HG02642 (cell line): ENCODE results near the gene OR10AD1.
"Not testable (repeated sequence)": the region's sequence is repeated elsewhere in the genome, so short reads cannot be mapped to it uniquely, and the experiment has no call there.

Experiments used
- ATAC-seq: cut with Tn5 transposase; IDR thresholded peaks from one replicate; pipeline ENCODE4 v1.9.1; 2021; ENCODE audit warnings: mild to moderate bottlenecking; ENCODE audit not compliant: unreplicated experiment, poor library complexity

OR10AD1 gene

DNA sequence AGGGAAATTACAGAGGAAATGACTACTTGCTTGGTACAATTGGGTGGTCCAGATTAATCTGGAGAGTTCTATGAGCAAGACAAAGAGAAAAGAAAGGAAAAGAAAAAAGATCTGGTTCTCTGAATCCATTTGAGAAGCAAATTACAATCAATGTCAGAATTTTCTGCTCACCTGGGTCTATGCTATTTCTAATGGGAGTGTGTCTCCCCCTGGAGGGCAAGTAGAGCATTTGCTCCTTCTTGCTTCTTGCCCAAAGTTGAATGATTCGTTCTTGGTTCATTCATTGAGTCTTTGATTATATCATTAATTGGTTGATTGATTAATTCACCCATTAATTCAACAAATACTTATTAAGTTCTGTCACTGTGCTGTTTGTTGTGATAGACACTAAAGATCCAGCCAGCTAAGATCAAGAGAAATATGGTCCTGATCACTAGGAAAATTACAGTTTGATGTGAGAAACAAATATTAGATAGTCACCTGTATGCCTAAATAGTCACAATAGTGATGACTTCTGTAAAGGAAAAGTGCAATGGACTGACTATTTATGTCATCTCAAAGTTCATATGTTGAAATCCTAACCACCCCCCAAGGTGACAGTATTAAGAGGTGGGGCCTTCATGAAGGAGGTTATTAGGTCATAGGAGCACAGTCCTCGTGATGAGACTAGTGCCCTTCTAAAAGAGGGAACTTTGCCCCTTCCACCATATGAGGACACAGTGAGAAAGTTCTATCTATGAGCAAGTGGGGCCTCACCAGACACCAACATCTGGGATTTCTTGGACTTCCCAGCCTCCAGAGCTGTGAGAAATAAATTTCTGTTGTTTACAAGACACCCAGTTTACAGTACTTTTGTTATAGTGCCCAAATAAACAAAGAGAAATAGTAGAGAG is 37.8 kb downstream of the OR10AD1 start:
- peak; percentile 51 for ATAC-seq

DNA sequence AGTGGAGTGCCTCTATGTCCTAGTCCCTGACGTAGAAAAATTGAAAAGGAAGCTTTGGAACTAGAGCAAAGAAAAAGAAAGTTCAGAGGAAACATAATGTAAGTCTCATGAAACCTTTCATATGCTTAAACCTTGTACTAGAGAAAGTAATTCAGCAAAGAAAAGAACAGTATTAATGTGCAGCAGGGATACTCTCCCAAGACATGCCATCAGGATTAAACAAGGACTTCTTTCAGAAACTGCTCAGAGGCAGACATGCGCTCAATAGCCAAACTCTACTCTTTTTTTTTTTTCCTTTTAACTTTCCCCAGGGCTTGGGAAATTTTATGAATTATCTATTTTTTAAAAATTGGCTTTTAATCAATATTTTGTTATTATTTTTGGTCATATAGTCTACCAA is 38.6 kb downstream of the OR10AD1 start:
- no peak for ATAC-seq

DNA sequence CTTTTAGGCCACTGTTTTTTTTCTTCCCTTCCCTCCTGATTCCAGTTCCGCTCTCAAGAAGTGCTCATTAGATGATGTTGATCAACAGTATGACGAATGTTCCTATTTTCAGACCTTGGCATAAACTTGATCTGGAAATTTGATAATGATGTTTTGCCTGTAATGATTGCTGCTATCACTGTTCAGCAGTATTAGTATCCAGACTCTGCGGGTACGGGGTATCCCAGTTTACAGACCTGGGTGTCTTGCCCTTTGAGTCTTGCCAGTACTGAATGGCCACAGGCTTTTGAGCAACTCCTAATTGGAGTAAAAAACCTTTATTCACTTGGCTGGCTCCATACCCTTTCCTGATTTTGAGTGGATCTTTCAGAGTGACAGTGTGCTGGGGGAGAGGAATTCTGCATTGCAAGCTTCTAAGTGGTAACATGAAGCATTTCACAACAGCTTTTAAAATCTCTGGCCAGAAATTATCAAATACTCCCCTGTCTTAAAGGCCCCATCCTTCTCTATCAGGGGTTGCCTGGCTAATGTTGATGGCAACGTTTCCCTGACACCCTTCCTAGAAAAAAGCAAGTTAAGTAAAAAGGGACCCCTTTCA is 39.8 kb downstream of the OR10AD1 start:
- ATAC-seq = no peak

DNA sequence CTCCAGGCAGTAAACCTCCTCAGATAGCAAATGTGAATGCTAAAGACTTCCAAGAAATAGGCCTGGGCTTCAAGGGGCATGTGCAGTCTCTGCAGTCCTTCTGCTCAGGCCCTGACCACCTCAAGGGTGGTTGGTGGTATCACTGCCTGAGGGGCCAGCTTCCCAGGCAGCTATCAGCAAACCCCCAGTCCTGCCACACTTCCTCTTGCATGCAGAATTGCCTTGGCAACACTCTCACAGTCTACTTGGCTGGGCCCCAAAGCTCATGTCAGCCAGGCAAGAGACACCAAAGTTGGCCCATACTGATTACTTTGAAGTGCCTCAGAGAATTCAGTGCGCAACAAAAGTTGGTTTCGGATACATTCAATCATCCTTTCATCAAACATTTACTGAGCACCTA is 42.3 kb downstream of the OR10AD1 start:
- ATAC-seq = no peak

DNA sequence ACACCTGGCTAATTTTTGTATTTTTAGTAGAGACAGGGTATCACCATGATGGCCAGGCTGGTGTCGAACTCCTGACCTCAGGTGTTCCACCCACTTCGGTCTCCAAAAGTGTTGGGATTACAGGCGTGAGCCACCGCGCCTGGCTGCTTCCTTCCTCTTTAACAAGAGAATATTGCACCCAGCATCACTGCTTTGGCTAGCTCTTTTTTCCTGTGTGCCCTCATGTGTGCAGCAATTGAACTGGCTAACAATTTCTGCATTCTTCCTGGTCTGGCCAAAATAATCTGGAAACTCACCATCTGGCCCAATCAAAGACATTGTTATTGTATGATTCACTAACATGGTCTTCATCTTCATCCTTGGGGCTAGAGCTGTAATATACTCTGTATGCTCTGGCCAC is 43.0 kb downstream of the OR10AD1 start:
- no peak for ATAC-seq

DNA sequence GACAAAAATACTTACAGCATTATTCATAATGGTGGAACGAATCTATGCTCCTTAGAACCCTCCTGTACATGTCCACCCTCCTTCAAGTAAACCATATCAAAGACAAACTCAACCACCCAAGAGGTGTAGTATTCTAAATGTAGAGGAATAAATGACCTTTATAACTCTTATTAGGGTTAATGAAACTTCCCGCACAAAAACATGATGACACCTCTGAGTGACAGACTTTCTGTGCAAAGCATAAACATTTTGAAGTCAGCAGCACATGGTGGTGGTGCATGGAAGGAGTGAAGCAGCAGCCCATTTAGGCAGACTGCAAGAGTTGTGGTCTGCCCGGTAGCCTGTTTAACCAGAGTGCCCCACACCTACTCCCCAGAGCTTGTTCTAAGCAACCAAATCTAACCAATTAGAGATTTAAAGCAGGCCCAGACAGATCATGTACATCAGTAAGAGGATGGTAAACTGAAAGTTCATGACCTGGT is 45.2 kb downstream of the OR10AD1 start:
- ATAC-seq = no peak

DNA sequence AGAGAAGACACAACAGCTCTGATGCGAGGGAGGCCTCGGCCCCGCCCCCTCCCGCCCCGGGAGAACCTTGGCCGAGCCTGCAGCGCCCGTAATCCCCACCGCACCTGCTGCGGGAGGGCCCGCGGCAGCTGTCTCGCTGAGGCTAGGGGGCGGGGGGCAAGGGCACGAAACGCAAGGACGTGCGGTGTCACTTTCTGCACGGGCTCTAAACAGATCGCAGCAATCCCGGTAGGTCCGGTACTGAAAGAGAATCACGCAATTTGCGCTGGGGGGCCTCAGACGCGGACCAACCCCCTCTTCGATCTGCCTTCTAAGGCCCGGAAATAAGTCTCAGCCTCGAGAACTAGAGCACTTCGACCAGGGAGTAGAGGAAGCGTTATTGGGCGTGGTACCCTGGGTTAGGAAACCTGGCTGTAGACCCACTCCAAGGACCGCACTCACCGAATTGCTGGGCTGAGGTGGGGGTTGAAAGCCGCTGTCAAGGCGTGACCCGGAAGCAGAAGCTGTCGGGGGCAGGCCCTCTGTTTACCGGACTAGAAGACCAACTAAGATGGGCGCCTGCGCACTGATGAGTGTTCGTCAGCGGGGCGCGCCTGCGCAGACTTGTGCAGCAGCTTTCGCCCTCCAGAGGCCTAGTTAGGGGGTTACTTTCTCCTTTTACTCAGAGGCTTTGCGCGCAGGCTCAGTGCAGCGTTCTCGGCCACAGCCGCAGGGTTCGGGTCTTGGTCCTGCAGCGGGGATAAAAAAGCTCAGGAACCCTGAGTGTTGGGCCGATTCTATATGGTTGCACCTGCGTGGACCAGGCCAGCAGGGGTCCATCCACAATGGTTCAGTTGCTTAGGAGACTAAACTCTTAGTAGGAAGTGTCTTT is 45.8 kb downstream of the OR10AD1 start, which contains the start of gene ASB8:
ASB8 (minus strand) TSS at position 498 of the 871 bp plus-strand sequence. CDS start 4,019 bp downstream, outside the sequence.
- peak; percentile 93 for ATAC-seq

DNA sequence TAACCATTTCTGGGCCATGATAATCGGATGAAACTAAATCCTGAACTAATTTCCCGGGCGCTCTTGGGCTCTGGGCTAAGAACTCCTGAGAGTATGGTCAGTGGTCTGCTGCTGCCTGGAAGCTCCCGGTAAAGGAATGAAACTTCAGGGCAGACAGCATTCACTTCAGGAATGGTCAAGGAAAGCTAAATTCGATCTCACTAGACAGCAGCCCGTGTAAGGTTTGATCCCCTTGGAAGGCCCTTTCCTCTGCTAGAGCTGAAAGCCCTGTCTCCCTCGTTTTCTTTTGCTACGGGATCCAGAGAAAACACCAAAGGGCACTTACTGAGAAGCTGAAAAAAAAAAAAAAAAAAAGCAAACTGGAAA is 46.5 kb downstream of the OR10AD1 start:
- no peak for ATAC-seq

DNA sequence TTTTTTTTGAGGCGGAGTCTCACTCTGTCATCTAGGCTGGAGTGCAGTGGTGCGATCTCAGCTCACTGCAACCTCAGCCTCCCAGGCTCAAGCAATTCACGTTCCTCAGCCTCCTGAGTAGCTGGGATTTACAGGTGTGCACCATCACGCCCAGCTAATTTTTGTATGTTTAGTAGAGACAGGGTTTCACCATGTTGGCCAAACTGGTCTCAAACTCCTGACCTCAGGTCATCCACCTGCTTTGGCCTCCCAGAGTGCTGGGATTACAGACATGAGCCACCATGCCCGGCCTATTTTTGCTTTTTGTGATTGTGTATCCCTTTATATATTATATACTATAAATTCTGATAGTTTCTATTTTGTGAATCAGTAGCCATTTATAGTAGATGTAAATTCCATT is 47.3 kb downstream of the OR10AD1 start:
- not testable (repeated sequence) for ATAC-seq
